Measurements from ENCODE around the gene XAB2.

GRCh38 chr19:7654401-7654800 lies 25.1 kb upstream of the XAB2 start:
- TF ChIP-seq, protein P1, sequence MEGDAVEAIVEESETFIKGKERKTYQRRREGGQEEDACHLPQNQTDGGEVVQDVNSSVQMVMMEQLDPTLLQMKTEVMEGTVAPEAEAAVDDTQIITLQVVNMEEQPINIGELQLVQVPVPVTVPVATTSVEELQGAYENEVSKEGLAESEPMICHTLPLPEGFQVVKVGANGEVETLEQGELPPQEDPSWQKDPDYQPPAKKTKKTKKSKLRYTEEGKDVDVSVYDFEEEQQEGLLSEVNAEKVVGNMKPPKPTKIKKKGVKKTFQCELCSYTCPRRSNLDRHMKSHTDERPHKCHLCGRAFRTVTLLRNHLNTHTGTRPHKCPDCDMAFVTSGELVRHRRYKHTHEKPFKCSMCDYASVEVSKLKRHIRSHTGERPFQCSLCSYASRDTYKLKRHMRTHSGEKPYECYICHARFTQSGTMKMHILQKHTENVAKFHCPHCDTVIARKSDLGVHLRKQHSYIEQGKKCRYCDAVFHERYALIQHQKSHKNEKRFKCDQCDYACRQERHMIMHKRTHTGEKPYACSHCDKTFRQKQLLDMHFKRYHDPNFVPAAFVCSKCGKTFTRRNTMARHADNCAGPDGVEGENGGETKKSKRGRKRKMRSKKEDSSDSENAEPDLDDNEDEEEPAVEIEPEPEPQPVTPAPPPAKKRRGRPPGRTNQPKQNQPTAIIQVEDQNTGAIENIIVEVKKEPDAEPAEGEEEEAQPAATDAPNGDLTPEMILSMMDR (conservative IDR thresholded peaks at IDR 0.05; ENCODE audit: low read depth, low read length) = no peak
- TF ChIP-seq EZH2phosphoT487 (IDR thresholded peaks at IDR 0.05; ENCODE audit: borderline replicate concordance, low read length) = no peak

Data from PC-3 (cell line).